SK-N-SH (cell line): ENCODE results near the gene RASA3.

Experiments used
- CTCF ChIP-seq: fragments of 200-600 bp; sonication (generic); IDR thresholded peaks from 2 replicates; pipeline ENCODE4 v1.6.1; 2017; ENCODE audit warnings: antibody characterized with exemption, mild to moderate bottlenecking, moderate library complexity
- EP300 ChIP-seq, 2 experiments: IDR thresholded peaks; 2 replicates each; pipeline versions ENCODE4 v1.4.0 to v1.6.1; 2012; ENCODE audit warnings: borderline replicate concordance in 1 of 2, low read depth in 1 of 2, low read length in 1 of 2
- EZH2phosphoT487 ChIP-seq: fragments of 200-600 bp; sonication (generic); IDR thresholded peaks from 2 replicates; pipeline ENCODE4 v1.6.1; 2017; ENCODE audit warnings: low read depth, mixed run types, mild to moderate bottlenecking, antibody characterized with exemption, moderate library complexity, borderline replicate concordance
- GATA2 ChIP-seq: sonication (generic); formaldehyde crosslinking; IDR thresholded peaks from 2 replicates; pipeline ENCODE4 v1.5.0; 2020; ENCODE audit warnings: mild to moderate bottlenecking, missing genetic modification reagents
- NFIC ChIP-seq: IDR thresholded peaks from 2 replicates; pipeline ENCODE4 v1.4.0; 2012; ENCODE audit warnings: borderline replicate concordance
- RAD21 ChIP-seq: IDR thresholded peaks from 2 replicates; pipeline ENCODE4 v1.6.1; 2012; ENCODE audit warnings: mild to moderate bottlenecking, low read length
- TAF1 ChIP-seq: IDR thresholded peaks from 2 replicates; pipeline ENCODE4 v1.6.1; 2012; ENCODE audit warnings: low read depth, mild to moderate bottlenecking, low read length, moderate library complexity, borderline replicate concordance

- TF ChIP-seq CTCF (no peak), TAF1 (no peak), RAD21 (no peak), NFIC (no peak), EZH2phosphoT487 (no peak), EP300 (IDR thresholded peaks at IDR 0.05; ENCODE audit: borderline replicate concordance in 1 of 2, low read depth in 1 of 2, low read length in 1 of 2) (no peak), GATA2 (CRISPR knock-in tag) (no peak)
Observed at GRCh38 chr13:113938716-113939115, 193.7 kb downstream of the RASA3 start.
